ENCODE results near the gene PLSCR4.

DNA sequence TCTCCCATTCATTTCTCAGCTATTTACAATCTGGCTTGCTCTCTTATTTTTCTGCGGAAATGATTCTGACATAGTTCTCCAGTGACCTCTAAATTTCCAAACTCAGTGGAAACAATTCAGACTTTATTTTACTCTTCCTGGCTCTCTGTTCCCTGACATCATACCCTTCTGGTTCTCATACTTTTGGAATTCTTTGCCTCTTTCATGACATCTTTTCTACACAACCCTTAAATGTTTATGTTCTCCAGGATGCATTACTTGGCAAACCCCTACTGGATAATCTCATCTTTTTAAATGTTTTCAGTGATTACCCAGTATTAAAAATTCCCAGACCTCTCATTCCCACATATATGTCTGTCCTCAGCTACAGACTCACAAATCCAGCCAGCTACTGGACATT lies 23.9 kb upstream of the PLSCR4 start:
- TF ChIP-seq, protein P1, sequence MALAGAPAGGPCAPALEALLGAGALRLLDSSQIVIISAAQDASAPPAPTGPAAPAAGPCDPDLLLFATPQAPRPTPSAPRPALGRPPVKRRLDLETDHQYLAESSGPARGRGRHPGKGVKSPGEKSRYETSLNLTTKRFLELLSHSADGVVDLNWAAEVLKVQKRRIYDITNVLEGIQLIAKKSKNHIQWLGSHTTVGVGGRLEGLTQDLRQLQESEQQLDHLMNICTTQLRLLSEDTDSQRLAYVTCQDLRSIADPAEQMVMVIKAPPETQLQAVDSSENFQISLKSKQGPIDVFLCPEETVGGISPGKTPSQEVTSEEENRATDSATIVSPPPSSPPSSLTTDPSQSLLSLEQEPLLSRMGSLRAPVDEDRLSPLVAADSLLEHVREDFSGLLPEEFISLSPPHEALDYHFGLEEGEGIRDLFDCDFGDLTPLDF (CRISPR knock-in tag; IDR thresholded peaks at IDR 0.05): no peak
- TF ChIP-seq POLR2AphosphoS5 (IDR thresholded peaks at IDR 0.05; ENCODE audit: control insufficient read depth, insufficient read depth, low read depth, low read length) (no peak), MTA1 (IDR thresholded peaks at IDR 0.05; ENCODE audit: borderline replicate concordance) (no peak), NONO (IDR thresholded peaks at IDR 0.05; ENCODE audit: low read depth in 2 of 2, low read length in 1 of 2) (no peak), KDM5B (IDR thresholded peaks at IDR 0.05; ENCODE audit: insufficient replicate concordance, low read depth, low read length) (no peak), TAL1 (IDR thresholded peaks at IDR 0.05) (no peak), SRF (CRISPR knock-in tag; IDR thresholded peaks at IDR 0.05) (no peak), ESRRA (IDR thresholded peaks at IDR 0.05; ENCODE audit: borderline replicate concordance, low read depth) (no peak), ZNF184 (CRISPR knock-in tag; IDR thresholded peaks at IDR 0.05) (no peak), TBP (optimal IDR thresholded peaks at IDR 0.05; ENCODE audit: low read depth, low read length) (no peak), CHD4 (IDR thresholded peaks at IDR 0.05; ENCODE audit: insufficient read depth, insufficient replicate concordance, low read depth, low read length, poor library complexity, severe bottlenecking) (no peak)
- TF ChIP-seq, protein P2, sequence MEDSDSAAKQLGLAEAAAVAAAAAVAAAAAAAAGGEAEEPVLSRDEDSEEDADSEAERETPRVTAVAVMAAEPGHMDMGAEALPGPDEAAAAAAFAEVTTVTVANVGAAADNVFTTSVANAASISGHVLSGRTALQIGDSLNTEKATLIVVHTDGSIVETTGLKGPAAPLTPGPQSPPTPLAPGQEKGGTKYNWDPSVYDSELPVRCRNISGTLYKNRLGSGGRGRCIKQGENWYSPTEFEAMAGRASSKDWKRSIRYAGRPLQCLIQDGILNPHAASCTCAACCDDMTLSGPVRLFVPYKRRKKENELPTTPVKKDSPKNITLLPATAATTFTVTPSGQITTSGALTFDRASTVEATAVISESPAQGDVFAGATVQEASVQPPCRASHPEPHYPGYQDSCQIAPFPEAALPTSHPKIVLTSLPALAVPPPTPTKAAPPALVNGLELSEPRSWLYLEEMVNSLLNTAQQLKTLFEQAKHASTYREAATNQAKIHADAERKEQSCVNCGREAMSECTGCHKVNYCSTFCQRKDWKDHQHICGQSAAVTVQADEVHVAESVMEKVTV (CRISPR knock-in tag; IDR thresholded peaks at IDR 0.05): no peak
